Fibroblast of pulmonary artery (primary cell): ENCODE measurements around the gene BICDL2.

Experiments
- DNase-seq: peaks from one replicate; pipeline ENCODE4 v3.0.0-alpha.2; 2010; ENCODE audit warnings: low read depth
- H3K4me3 ChIP-seq: replicated peaks from 2 replicates; pipeline ENCODE4 v1.5.1; 2011; ENCODE audit warnings: low read depth, mild to moderate bottlenecking, control low read depth, low read length, moderate library complexity
- CTCF ChIP-seq: IDR thresholded peaks from 2 replicates; pipeline ENCODE4 v1.5.1; 2011; ENCODE audit warnings: mild to moderate bottlenecking, control low read depth, low read length, inconsistent platforms; ENCODE audit errors: missing control alignments

Gene BICDL2

GRCh38 chr16:2985893-2986355, 50.8 kb downstream of the BICDL2 start:
- TF ChIP-seq CTCF, result no peak
- DNase-seq, result no peak
- no peak overlapping the region for H3K4me3 ChIP-seq

GRCh38 chr16:2985462-2985861, 51.3 kb downstream of the BICDL2 start:
- no peak for DNase-seq
- TF ChIP-seq CTCF, result no peak
- H3K4me3 ChIP-seq, result no peak overlapping the region

GRCh38 chr16:2983706-2984136, 53.0 kb downstream of the BICDL2 start:
- TF ChIP-seq CTCF, result peak; percentile 33
- peak overlapping the region; percentile 27 for H3K4me3 ChIP-seq
- peak; percentile 67 for DNase-seq

GRCh38 chr16:2982402-2982801, 54.3 kb downstream of the BICDL2 start:
- no peak for DNase-seq
- TF ChIP-seq CTCF, result no peak
- H3K4me3 ChIP-seq, result no peak overlapping the region

GRCh38 chr16:2981899-2982250, 54.9 kb downstream of the BICDL2 start:
- no peak overlapping the region for H3K4me3 ChIP-seq
- no peak for TF ChIP-seq CTCF
- DNase-seq, result no peak

- peak overlapping the region; percentile 69 for H3K4me3 ChIP-seq
- no peak for TF ChIP-seq CTCF
- DNase-seq, result peak; percentile 16
These were observed 55.4 kb downstream of the BICDL2 start for GRCh38 chr16:2981177-2981898.
